Raji (cell line): ENCODE results near the gene KCNC2.

Experiments
- POLR2A ChIP-seq: IDR thresholded peaks from 2 replicates; pipeline ENCODE4 v1.6.1; 2011; ENCODE audit warnings: low read depth, low read length, control low read depth; ENCODE audit not compliant: insufficient read depth

KCNC2 gene

GRCh38 chr12:75116646-75117198 is 92.9 kb downstream of the KCNC2 start:
- TF ChIP-seq POLR2A = no peak

- no peak for TF ChIP-seq POLR2A
These were observed 93.9 kb downstream of the KCNC2 start for GRCh38 chr12:75115748-75116147.

GRCh38 chr12:75103822-75104221 is 105.8 kb downstream of the KCNC2 start:
- no peak for TF ChIP-seq POLR2A

GRCh38 chr12:75101781-75102180 is 107.9 kb downstream of the KCNC2 start:
- no peak for TF ChIP-seq POLR2A

GRCh38 chr12:75099210-75099609 is 110.4 kb downstream of the KCNC2 start:
- no peak for TF ChIP-seq POLR2A

- no peak for TF ChIP-seq POLR2A
These were observed 112.6 kb downstream of the KCNC2 start for GRCh38 chr12:75097003-75097402.

- no peak for TF ChIP-seq POLR2A
These were observed 122.0 kb downstream of the KCNC2 start for GRCh38 chr12:75087654-75088053.

GRCh38 chr12:75086091-75087038 is 123.3 kb downstream of the KCNC2 start:
- TF ChIP-seq POLR2A = no peak

GRCh38 chr12:75081305-75081704 is 128.3 kb downstream of the KCNC2 start:
- no peak for TF ChIP-seq POLR2A

GRCh38 chr12:75080582-75080981 is 129.1 kb downstream of the KCNC2 start:
- TF ChIP-seq POLR2A = no peak

- no peak for TF ChIP-seq POLR2A
These were observed 144.2 kb downstream of the KCNC2 start for GRCh38 chr12:75065482-75065881.

- no peak for TF ChIP-seq POLR2A
These were observed 146.9 kb downstream of the KCNC2 start for GRCh38 chr12:75062691-75063090.

- TF ChIP-seq POLR2A = no peak
These were observed 151.4 kb downstream of the KCNC2 start for GRCh38 chr12:75058228-75058627.

- no peak for TF ChIP-seq POLR2A
These were observed 160.9 kb downstream of the KCNC2 start for GRCh38 chr12:75048767-75049166.

- no peak for TF ChIP-seq POLR2A
These were observed 161.6 kb downstream of the KCNC2 start for GRCh38 chr12:75047885-75048525.

GRCh38 chr12:75042125-75042524 is 167.5 kb downstream of the KCNC2 start:
- TF ChIP-seq POLR2A = no peak
